Measurements from ENCODE around the gene CHRM4.
"Not testable (repeated sequence)": the region's sequence is repeated elsewhere in the genome, so short reads cannot be mapped to it uniquely, and the experiment has no call there.

The CHRM4 gene

GRCh38 chr11:46380340-46381047 is 11.1 kb downstream of the CHRM4 start:
- H3K23ac ChIP-seq (ENCODE audit: low read length): no peak overlapping the region
- peaks cover 13% of the 10 kb centered on the region for H3K79me2 ChIP-seq (ENCODE audit: control insufficient read depth, insufficient read depth, low read length, poor library complexity)
- peaks cover 24% of the 10 kb centered on the region for H3K79me1 ChIP-seq (ENCODE audit: low read length)
- H4K8ac ChIP-seq (ENCODE audit: low read depth, low read length): peak overlapping the region; percentile 96
- WGBS (ENCODE audit: extremely low coverage, insufficient coverage, insufficient read length): no CpG with 5 or more reads among the region's 45 CpGs
- peaks cover 46 to 47% of the 10 kb centered on the region in 2 experiments for H3K36me3 ChIP-seq (ENCODE audit: control insufficient read depth in 1 of 2, insufficient read depth in 2 of 2, low read length in 2 of 2)
- peak overlapping the region; percentile 97 for H3K14ac ChIP-seq (ENCODE audit: low read length)
- H2AK5ac ChIP-seq (ENCODE audit: low read length): no peak overlapping the region
- peak overlapping the region; percentile 95 for H3K18ac ChIP-seq (ENCODE audit: low read length)
- peak in 1 of 2 donors; percentile 48 for DNase-seq
- peak overlapping the region; percentile 73 for H3K4me2 ChIP-seq (ENCODE audit: low read length)
- H3K9me3 ChIP-seq (ENCODE audit: insufficient read depth, low read depth, low read length): no peaks in the 10 kb centered on the region
- peak overlapping the region; percentile 79 for H3K4me3 ChIP-seq (ENCODE audit: low read depth, low read length)
- peak overlapping the region; percentile 100 for H3K27ac ChIP-seq (ENCODE audit: low read depth, low read length)
- no peak overlapping the region for H2BK12ac ChIP-seq (ENCODE audit: low read length)
- no peaks in the 10 kb centered on the region for H3K27me3 ChIP-seq (ENCODE audit: insufficient read depth, low read length)
- peak overlapping the region; percentile 100 for H4K91ac ChIP-seq (ENCODE audit: low read depth, low read length)
- H2BK5ac ChIP-seq (ENCODE audit: low read depth, low read length, poor library complexity): peak overlapping the region; percentile 96
- peak overlapping the region; percentile 87 for H3K4ac ChIP-seq (ENCODE audit: low read depth, low read length)
- peak overlapping the region; percentile 98 for H2BK120ac ChIP-seq (ENCODE audit: insufficient read depth, low read length, poor library complexity)
- peak overlapping the region; percentile 90 for H4K12ac ChIP-seq (ENCODE audit: low read depth, low read length)
- peak overlapping the region; percentile 24 for H3K9ac ChIP-seq (ENCODE audit: low read length)
- peak overlapping the region; percentile 51 for H2AFZ ChIP-seq (ENCODE audit: insufficient read depth, low read length, poor library complexity)
- peaks cover 15 to 17% of the 10 kb centered on the region in 2 experiments for H3K4me1 ChIP-seq (ENCODE audit: control insufficient read depth in 1 of 2, insufficient read depth in 2 of 2, low read length in 2 of 2)

GRCh38 chr11:46379482-46380293 is 11.9 kb downstream of the CHRM4 start:
- peak overlapping the region; percentile 80 for H4K91ac ChIP-seq (ENCODE audit: low read depth, low read length)
- peak overlapping the region; percentile 30 for H2AK5ac ChIP-seq (ENCODE audit: low read length)
- DNase-seq: peak; percentile 60 to 71
- not testable (repeated sequence) for H2BK12ac ChIP-seq (ENCODE audit: low read length); H4K12ac ChIP-seq (ENCODE audit: low read depth, low read length); H3K4ac ChIP-seq (ENCODE audit: low read depth, low read length); H3K9ac ChIP-seq (ENCODE audit: low read length); H2AFZ ChIP-seq (ENCODE audit: insufficient read depth, low read length, poor library complexity); H3K18ac ChIP-seq (ENCODE audit: low read length); H3K27me3 ChIP-seq (ENCODE audit: insufficient read depth, low read length); H3K9me3 ChIP-seq (ENCODE audit: insufficient read depth, low read depth, low read length); H3K23ac ChIP-seq (ENCODE audit: low read length)
- H2BK120ac ChIP-seq (ENCODE audit: insufficient read depth, low read length, poor library complexity): peak overlapping the region; percentile 30
- H3K4me2 ChIP-seq (ENCODE audit: low read length): peak overlapping the region; percentile 47
- H2BK5ac ChIP-seq (ENCODE audit: low read depth, low read length, poor library complexity): peak overlapping the region; percentile 60
- peaks cover 54 to 56% of the 10 kb centered on the region in 2 experiments for H3K36me3 ChIP-seq (ENCODE audit: control insufficient read depth in 1 of 2, insufficient read depth in 2 of 2, low read length in 2 of 2)
- peak overlapping the region; percentile 100 for H3K27ac ChIP-seq (ENCODE audit: low read depth, low read length)
- peaks cover 15 to 17% of the 10 kb centered on the region in 2 experiments for H3K4me1 ChIP-seq (ENCODE audit: control insufficient read depth in 1 of 2, insufficient read depth in 2 of 2, low read length in 2 of 2)
- peak overlapping the region; percentile 55 for H3K4me3 ChIP-seq (ENCODE audit: low read depth, low read length)
- H3K79me2 ChIP-seq (ENCODE audit: control insufficient read depth, insufficient read depth, low read length, poor library complexity): peaks cover 13% of the 10 kb centered on the region
- H3K79me1 ChIP-seq (ENCODE audit: low read length): peaks cover 24% of the 10 kb centered on the region
- no CpG with 5 or more reads among the region's 36 CpGs for WGBS (ENCODE audit: extremely low coverage, insufficient coverage, insufficient read length)
- H3K14ac ChIP-seq (ENCODE audit: low read length): peak overlapping the region; percentile 58
- H4K8ac ChIP-seq (ENCODE audit: low read depth, low read length): peak overlapping the region; percentile 32

GRCh38 chr11:46378811-46379481 is 12.6 kb downstream of the CHRM4 start:
- peak overlapping the region; percentile 52 for H3K27ac ChIP-seq (ENCODE audit: low read depth, low read length)
- H3K18ac ChIP-seq (ENCODE audit: low read length): no peak overlapping the region
- H2AFZ ChIP-seq (ENCODE audit: insufficient read depth, low read length, poor library complexity): no peak overlapping the region
- H2AK5ac ChIP-seq (ENCODE audit: low read length): peak overlapping the region; percentile 30
- no peak overlapping the region for H3K9ac ChIP-seq (ENCODE audit: low read length)
- no CpG with 5 or more reads among the region's 20 CpGs for WGBS (ENCODE audit: extremely low coverage, insufficient coverage, insufficient read length)
- H3K4me1 ChIP-seq (ENCODE audit: control insufficient read depth in 1 of 2, insufficient read depth in 2 of 2, low read length in 2 of 2): peaks cover 15 to 17% of the 10 kb centered on the region in 2 experiments
- peaks cover 24% of the 10 kb centered on the region for H3K79me1 ChIP-seq (ENCODE audit: low read length)
- H3K23ac ChIP-seq (ENCODE audit: low read length): no peak overlapping the region
- no peak for DNase-seq
- no peak overlapping the region for H3K4ac ChIP-seq (ENCODE audit: low read depth, low read length)
- H3K4me3 ChIP-seq (ENCODE audit: low read depth, low read length): no peak overlapping the region
- no peak overlapping the region for H2BK5ac ChIP-seq (ENCODE audit: low read depth, low read length, poor library complexity)
- no peak overlapping the region for H2BK12ac ChIP-seq (ENCODE audit: low read length)
- peaks cover 13% of the 10 kb centered on the region for H3K79me2 ChIP-seq (ENCODE audit: control insufficient read depth, insufficient read depth, low read length, poor library complexity)
- H3K27me3 ChIP-seq (ENCODE audit: insufficient read depth, low read length): no peaks in the 10 kb centered on the region
- H2BK120ac ChIP-seq (ENCODE audit: insufficient read depth, low read length, poor library complexity): no peak overlapping the region
- H3K4me2 ChIP-seq (ENCODE audit: low read length): peak overlapping the region; percentile 19
- H4K8ac ChIP-seq (ENCODE audit: low read depth, low read length): no peak overlapping the region
- no peak overlapping the region for H3K14ac ChIP-seq (ENCODE audit: low read length)
- no peak overlapping the region for H4K12ac ChIP-seq (ENCODE audit: low read depth, low read length)
- peak overlapping the region; percentile 22 for H4K91ac ChIP-seq (ENCODE audit: low read depth, low read length)
- H3K36me3 ChIP-seq (ENCODE audit: control insufficient read depth in 1 of 2, insufficient read depth in 2 of 2, low read length in 2 of 2): peaks cover 59 to 60% of the 10 kb centered on the region in 2 experiments
- H3K9me3 ChIP-seq (ENCODE audit: insufficient read depth, low read depth, low read length): peaks cover 3% of the 10 kb centered on the region

GRCh38 chr11:46378296-46378695 is 13.3 kb downstream of the CHRM4 start:
- Histone ChIP-seq H3K14ac (ENCODE audit: low read length) (no peak overlapping the region), H3K18ac (ENCODE audit: low read length) (no peak overlapping the region), H3K9ac (ENCODE audit: low read length) (no peak overlapping the region), H3K27ac (ENCODE audit: low read depth, low read length) (no peak overlapping the region), H4K91ac (ENCODE audit: low read depth, low read length) (no peak overlapping the region), H3K4ac (ENCODE audit: low read depth, low read length) (no peak overlapping the region), H2BK120ac (ENCODE audit: insufficient read depth, low read length, poor library complexity) (no peak overlapping the region), H2AK5ac (ENCODE audit: low read length) (no peak overlapping the region), H2BK5ac (ENCODE audit: low read depth, low read length, poor library complexity) (no peak overlapping the region), H3K79me2 (ENCODE audit: control insufficient read depth, insufficient read depth, low read length, poor library complexity) (peaks cover 13% of the 10 kb centered on the region), H4K8ac (ENCODE audit: low read depth, low read length) (no peak overlapping the region), H3K27me3 (ENCODE audit: insufficient read depth, low read length) (no peaks in the 10 kb centered on the region), H4K12ac (ENCODE audit: low read depth, low read length) (no peak overlapping the region), H2BK12ac (ENCODE audit: low read length) (no peak overlapping the region), H3K9me3 (ENCODE audit: insufficient read depth, low read depth, low read length) (peaks cover 3% of the 10 kb centered on the region), H3K79me1 (ENCODE audit: low read length) (peaks cover 24% of the 10 kb centered on the region), H3K4me1 (ENCODE audit: control insufficient read depth in 1 of 2, insufficient read depth in 2 of 2, low read length in 2 of 2) (peaks cover 14 to 17% of the 10 kb centered on the region in 2 experiments), H3K23ac (ENCODE audit: low read length) (no peak overlapping the region), H3K4me2 (ENCODE audit: low read length) (no peak overlapping the region), H3K36me3 (ENCODE audit: control insufficient read depth in 1 of 2, insufficient read depth in 2 of 2, low read length in 2 of 2) (peaks cover 58% of the 10 kb centered on the region in 2 experiments), H3K4me3 (ENCODE audit: low read depth, low read length) (no peak overlapping the region), H2AFZ (ENCODE audit: insufficient read depth, low read length, poor library complexity) (no peak overlapping the region)
- no peak for DNase-seq
- no CpG with 5 or more reads among the region's 10 CpGs for WGBS (ENCODE audit: extremely low coverage, insufficient coverage, insufficient read length)

Measured in trophoblast cell (in vitro differentiated cells and primary cell).